NCI-H1436 treated with DMSO at 0.1 percent for 48 hours (cell line): ENCODE data around the gene CTNNB1.
"Not testable (repeated sequence)": the region's sequence is repeated elsewhere in the genome, so short reads cannot be mapped to it uniquely, and the experiment has no call there.

Source experiments
- DNase-seq: peaks from one replicate; lab custom pipeline; 2025; lab: John Stamatoyannopoulos, UW

CTNNB1 gene

GRCh38 chr3:41258239-41258800 lies 59.0 kb downstream of the CTNNB1 start:
- DNase-seq: no peak

- DNase-seq: no peak
Observed at GRCh38 chr3:41259449-41260062, 60.3 kb downstream of the CTNNB1 start.

GRCh38 chr3:41260063-41260450 lies 60.8 kb downstream of the CTNNB1 start:
- DNase-seq: no peak

DNA sequence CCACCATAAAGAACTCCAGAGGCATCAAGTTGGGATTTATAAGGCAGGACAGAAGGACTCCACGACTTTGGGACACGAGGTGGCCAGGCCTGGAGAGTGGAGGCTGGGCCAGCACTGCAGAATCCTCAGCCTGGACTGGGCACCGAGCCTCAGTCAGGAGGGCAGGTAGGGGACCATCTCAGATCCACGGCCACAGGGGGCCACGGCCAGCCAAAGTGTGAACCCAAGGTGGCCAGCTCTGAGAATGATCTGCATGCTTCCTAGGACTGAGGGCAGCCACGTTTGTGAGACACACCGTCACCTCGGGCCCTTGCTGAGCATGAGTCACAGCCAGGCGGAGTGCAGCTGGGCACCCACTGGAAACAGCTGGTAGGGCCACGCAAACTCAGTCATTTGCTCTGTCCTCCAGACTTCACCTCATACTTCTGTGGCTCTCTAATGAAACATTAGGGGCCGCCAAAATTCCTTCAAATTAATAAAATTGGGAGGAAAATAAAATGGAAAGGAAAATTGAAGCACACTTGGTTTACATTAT lies 65.8 kb downstream of the CTNNB1 start:
- no peak for DNase-seq

DNA sequence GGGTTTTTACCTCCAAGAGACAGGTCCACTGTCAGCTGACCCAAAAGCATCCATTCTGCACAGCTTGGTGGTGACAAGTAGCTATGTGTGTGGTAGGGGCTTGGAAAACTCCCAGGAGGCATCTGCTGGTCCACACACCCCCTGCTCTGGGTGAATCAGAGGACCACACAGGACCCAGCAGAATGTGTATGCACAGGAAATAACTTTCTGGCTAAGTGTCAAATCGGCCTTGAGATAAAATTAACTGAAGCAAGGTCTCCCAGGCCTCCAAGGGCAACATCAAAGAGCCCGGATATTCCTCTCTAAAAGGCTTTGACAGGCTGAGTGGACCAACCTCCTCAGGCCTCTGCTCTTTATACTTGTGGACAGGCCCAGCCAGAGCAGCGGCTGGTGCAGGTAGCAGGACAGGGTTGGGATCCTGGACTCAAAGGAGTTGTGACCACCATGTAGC lies 66.5 kb downstream of the CTNNB1 start:
- DNase-seq: no peak

GRCh38 chr3:41267975-41268640 lies 68.8 kb downstream of the CTNNB1 start:
- no peak for DNase-seq

DNA sequence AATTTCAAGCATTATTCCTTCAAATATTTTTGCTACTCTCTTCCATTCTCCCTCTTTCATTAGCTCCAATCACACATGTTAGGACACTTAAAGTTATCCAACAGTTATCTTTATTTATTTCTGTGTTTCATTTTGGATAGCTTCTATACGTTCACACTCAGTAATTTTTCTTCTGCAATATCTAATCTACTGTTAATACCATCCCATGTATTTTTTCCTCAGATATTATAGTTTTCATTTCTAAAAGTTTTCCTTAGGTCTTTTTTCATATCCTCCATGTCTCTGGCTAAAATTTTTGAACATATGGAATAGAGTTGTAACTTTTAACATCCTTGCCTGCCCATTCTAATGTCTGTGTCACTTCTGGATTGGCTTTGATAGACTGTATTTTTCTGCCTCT lies 73.4 kb downstream of the CTNNB1 start:
- DNase-seq: no peak

DNA sequence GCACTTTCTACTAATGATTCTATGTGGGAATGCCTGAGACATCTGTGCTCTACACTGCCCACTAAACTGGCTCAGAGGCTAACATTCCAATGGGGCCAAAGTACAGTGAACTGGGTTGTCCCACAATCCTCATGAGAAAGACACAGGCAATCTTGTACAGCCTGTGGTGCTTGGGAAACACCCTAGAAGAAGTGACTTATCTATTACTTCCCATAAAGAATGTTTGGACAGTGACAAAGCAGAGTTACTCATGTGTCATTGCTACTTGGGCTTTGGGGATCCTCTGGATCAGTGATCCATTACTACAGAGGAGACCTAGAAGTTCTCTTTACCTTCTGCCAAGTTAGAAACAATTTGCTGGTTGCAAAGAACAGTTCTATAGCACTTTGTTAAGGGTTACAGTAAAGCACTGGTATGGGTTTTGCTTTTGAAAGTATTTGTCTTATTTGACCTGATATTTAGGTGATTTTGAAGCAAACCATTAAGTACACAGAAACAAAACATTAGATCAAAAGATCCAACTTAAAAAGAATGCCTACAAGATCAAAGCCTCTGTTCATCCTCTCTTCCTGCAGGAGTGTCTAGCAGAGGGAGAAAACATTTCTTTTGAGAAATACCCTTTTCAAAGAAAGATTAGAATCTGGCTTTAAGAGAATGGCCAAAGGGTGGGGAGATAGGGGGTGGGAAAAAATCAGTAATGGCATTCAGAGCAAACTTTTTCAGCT lies 75.8 kb downstream of the CTNNB1 start:
- no peak for DNase-seq

- DNase-seq: no peak
Observed at GRCh38 chr3:41276191-41276590, 76.9 kb downstream of the CTNNB1 start.

- DNase-seq: no peak
Observed at GRCh38 chr3:41277790-41278465, 78.6 kb downstream of the CTNNB1 start.

DNA sequence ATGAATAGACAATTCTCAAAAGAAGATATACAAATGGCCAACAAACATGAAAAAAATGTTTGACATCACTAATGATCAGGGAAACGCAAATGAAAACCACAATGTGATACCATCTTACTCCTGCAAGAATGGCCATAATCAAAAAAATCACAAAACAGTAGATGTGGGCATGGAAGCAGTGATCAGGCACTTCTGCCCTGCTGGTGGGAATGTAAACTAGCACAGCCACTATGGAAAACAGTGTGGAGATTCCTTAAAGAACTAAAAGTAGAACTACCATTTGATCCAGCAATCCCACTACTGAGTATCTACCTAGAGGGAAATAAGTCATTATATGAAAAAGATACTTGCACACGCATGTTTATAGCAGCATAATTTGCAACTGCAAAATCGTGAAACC lies 85.6 kb downstream of the CTNNB1 start:
- DNase-seq: not testable (repeated sequence)

- DNase-seq: no peak
Observed at GRCh38 chr3:41286305-41286704, 87.0 kb downstream of the CTNNB1 start.

GRCh38 chr3:41288785-41289184 lies 89.5 kb downstream of the CTNNB1 start:
- no peak for DNase-seq
